HepG2 (cell line): ENCODE results near the gene GRK4. TPM values are rescaled to one million over a fixed set of nuclear protein-coding genes. Genes with fewer than 3 reads are reported as not detected.

Experiments used
- DNMT1 ChIP-seq: sonication (generic); formaldehyde crosslinking; IDR thresholded peaks from 2 replicates; pipeline ENCODE4 v1.5.1; 2020; ENCODE audit warnings: mild to moderate bottlenecking, missing genetic modification reagents
- HNF4G ChIP-seq, 2 experiments: sonication (generic) in 1 of 2; formaldehyde crosslinking in 1 of 2; IDR thresholded peaks; 2 replicates each; pipeline versions ENCODE4 v1.4.0 to v1.6.1; 2011 to 2020; ENCODE audit warnings: borderline replicate concordance in 2 of 2, low read depth in 2 of 2, mild to moderate bottlenecking in 2 of 2, low read length in 1 of 2, missing genetic modification reagents in 1 of 2, moderate library complexity in 1 of 2
- HOXA7 ChIP-seq: sonication (generic); formaldehyde crosslinking; IDR thresholded peaks from 2 replicates; pipeline ENCODE4 v1.8.1; 2022; ENCODE audit warnings: mild to moderate bottlenecking, missing genetic modification reagents, moderate library complexity
- KDM4B ChIP-seq: sonication (generic); formaldehyde crosslinking; IDR thresholded peaks from 2 replicates; pipeline ENCODE4 v1.4.0; 2020; ENCODE audit warnings: missing genetic modification reagents
- MYNN ChIP-seq: sonication (generic); formaldehyde crosslinking; IDR thresholded peaks from 2 replicates; pipeline ENCODE4 v1.4.0; 2020; ENCODE audit warnings: mild to moderate bottlenecking, low read depth, missing genetic modification reagents
- NFIB ChIP-seq: sonication (generic); formaldehyde crosslinking; IDR thresholded peaks from 2 replicates; pipeline ENCODE4 v1.9.0; 2021; ENCODE audit warnings: missing genetic modification reagents, mild to moderate bottlenecking, borderline replicate concordance
- PAX8 ChIP-seq: sonication (generic); formaldehyde crosslinking; IDR thresholded peaks from 2 replicates; pipeline ENCODE4 v1.8.0; 2022; ENCODE audit warnings: mild to moderate bottlenecking, missing genetic modification reagents, borderline replicate concordance
- RFXAP ChIP-seq: sonication (generic); formaldehyde crosslinking; IDR thresholded peaks from 2 replicates; pipeline ENCODE4 v1.4.0; 2020; ENCODE audit warnings: missing genetic modification reagents, borderline replicate concordance
- SOX6 ChIP-seq, 2 experiments: fragments of 450-650 bp in 1 of 2; sonication (generic) in 1 of 2; formaldehyde crosslinking in 1 of 2; IDR thresholded peaks; 2 replicates each; pipeline versions ENCODE4 v1.4.0 to v1.6.1; 2017 to 2020; ENCODE audit warnings: antibody characterized with exemption in 1 of 2, mild to moderate bottlenecking in 1 of 2, missing genetic modification reagents in 1 of 2
- YY1 ChIP-seq: IDR thresholded peaks from 2 replicates; pipeline ENCODE4 v1.6.1; 2011; ENCODE audit warnings: low read length, low read depth, moderate library complexity, mild to moderate bottlenecking; ENCODE audit not compliant: insufficient read depth, insufficient replicate concordance
- ZFP41 ChIP-seq: sonication (generic); formaldehyde crosslinking; IDR thresholded peaks from 2 replicates; pipeline ENCODE4 v1.4.0; 2020; ENCODE audit warnings: mild to moderate bottlenecking, missing genetic modification reagents, borderline replicate concordance
- ZNF10 ChIP-seq: sonication (generic); formaldehyde crosslinking; IDR thresholded peaks from 2 replicates; pipeline ENCODE4 v1.4.0; 2020; ENCODE audit warnings: mild to moderate bottlenecking, low read depth, missing genetic modification reagents, borderline replicate concordance
- ZNF430 ChIP-seq: sonication (generic); formaldehyde crosslinking; IDR thresholded peaks from 2 replicates; pipeline ENCODE4 v1.9.0; 2021; ENCODE audit warnings: mild to moderate bottlenecking, missing genetic modification reagents
- ZNF446 ChIP-seq: sonication (generic); formaldehyde crosslinking; IDR thresholded peaks from 2 replicates; pipeline ENCODE4 v1.5.0; 2020; ENCODE audit warnings: mild to moderate bottlenecking, missing genetic modification reagents
- ZNF558 ChIP-seq: sonication (generic); formaldehyde crosslinking; IDR thresholded peaks from 2 replicates; pipeline ENCODE4 v1.9.0; 2022; ENCODE audit warnings: mild to moderate bottlenecking, missing genetic modification reagents, borderline replicate concordance
- ZNF629 ChIP-seq: sonication (generic); formaldehyde crosslinking; conservative IDR thresholded peaks from 2 replicates; pipeline ENCODE4 v1.5.0; 2020; ENCODE audit warnings: missing genetic modification reagents
- ZNF766 ChIP-seq: sonication (generic); formaldehyde crosslinking; IDR thresholded peaks from 2 replicates; pipeline ENCODE4 v1.5.0; 2020; ENCODE audit warnings: missing genetic modification reagents, borderline replicate concordance
- polyA plus RNA-seq, 8 experiments: library from polyadenylated mRNA; depleted of rRNA in 3 of 8; stranded (reverse) in 7 of 8; unstranded in 1 of 8; fragments of >200 nt; fragmentation: Illumina TruSeq in 4 of 8; extraction: Trizol in 4 of 8; gene quantifications; 2 replicates each; pipeline versions ENCODE4 v1.2.1 to v1.2.3, GENCODE V29; 2011 to 2016; ENCODE audit warnings: low read depth in 4 of 8, missing spikeins in 1 of 8, mixed read lengths in 1 of 8; ENCODE audit not compliant: insufficient read depth in 1 of 8
- total RNA-seq, 5 experiments: library from RNA; depleted of rRNA; stranded (reverse); fragments of >200 nt; fragmentation: Illumina TruSeq; extraction: Trizol; gene quantifications; 2 replicates each; pipeline ENCODE4 v1.2.3, GENCODE V29; 2016; ENCODE audit warnings: low read depth in 1 of 5
- TF ChIP-seq, protein P1 (sequence below): sonication (generic); formaldehyde crosslinking; IDR thresholded peaks from 2 replicates; pipeline ENCODE4 v1.5.0; 2020; ENCODE audit warnings: missing genetic modification reagents
- TF ChIP-seq, protein P2 (sequence below): sonication (generic); formaldehyde crosslinking; IDR thresholded peaks from 2 replicates; pipeline ENCODE4 v1.4.0; 2020; ENCODE audit warnings: mild to moderate bottlenecking, missing genetic modification reagents
- TF ChIP-seq, protein P3 (sequence below), 2 experiments: sonication (generic) in 1 of 2; formaldehyde crosslinking in 1 of 2; IDR thresholded peaks; 2 replicates each; pipeline versions ENCODE4 v1.6.1 to v1.9.0; 2014 to 2022; ENCODE audit warnings: antibody characterized with exemption in 1 of 2, borderline replicate concordance in 1 of 2, inconsistent platforms in 1 of 2, low read depth in 1 of 2, missing genetic modification reagents in 1 of 2

The GRK4 gene
- total and polyA plus RNA-seq, 2 of the 13 experiments (the other 11 are each of a cell fraction or from before 2014, with no cell fraction given): 1.8 to 2.0 TPM

DNA sequence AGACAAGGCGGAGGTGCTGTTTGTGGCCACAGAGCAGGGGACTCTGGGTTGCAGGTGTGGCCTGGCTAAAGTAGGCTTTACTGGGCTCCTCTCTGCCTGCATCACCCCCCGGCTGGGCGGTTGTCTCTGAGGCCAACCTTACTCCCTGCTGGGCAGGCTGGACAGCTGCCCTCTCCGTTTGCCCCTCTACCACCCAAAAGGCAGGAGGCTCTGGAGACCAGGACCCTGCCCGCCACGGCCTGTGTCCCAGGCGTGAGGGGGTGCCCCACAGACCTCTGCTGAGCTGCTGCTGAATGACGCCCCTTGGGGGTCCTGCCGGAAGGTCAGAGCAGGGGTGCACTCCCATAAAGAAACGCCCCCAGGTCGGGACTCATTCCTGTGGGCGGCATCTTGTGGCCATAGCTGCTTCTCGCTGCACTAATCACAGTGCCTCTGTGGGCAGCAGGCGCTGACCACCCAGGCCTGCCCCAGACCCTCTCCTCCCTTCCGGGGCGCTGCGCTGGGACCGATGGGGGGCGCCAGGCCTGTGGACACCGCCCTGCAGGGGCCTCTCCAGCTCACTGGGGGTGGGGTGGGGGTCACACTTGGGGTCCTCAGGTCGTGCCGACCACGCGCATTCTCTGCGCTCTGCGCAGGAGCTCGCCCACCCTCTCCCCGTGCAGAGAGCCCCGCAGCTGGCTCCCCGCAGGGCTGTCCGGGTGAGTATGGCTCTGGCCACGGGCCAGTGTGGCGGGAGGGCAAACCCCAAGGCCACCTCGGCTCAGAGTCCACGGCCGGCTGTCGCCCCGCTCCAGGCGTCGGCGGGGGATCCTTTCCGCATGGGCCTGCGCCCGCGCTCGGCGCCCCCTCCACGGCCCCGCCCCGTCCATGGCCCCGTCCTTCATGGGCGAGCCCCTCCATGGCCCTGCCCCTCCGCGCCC is 110.0 kb downstream of the GRK4 start (continued):
- TF ChIP-seq NFIB (CRISPR knock-in tag): no peak
- no peak for TF ChIP-seq DNMT1
- TF ChIP-seq KDM4B (CRISPR knock-in tag): no peak
- no peak for TF ChIP-seq SOX6 (IDR thresholded peaks at IDR 0.05)
- TF ChIP-seq SOX6 (CRISPR knock-in tag; IDR thresholded peaks at IDR 0.05): peak; percentile 62
- peak; percentile 44 for TF ChIP-seq YY1
- TF ChIP-seq HOXA7 (CRISPR knock-in tag): no peak
- TF ChIP-seq, protein P1, sequence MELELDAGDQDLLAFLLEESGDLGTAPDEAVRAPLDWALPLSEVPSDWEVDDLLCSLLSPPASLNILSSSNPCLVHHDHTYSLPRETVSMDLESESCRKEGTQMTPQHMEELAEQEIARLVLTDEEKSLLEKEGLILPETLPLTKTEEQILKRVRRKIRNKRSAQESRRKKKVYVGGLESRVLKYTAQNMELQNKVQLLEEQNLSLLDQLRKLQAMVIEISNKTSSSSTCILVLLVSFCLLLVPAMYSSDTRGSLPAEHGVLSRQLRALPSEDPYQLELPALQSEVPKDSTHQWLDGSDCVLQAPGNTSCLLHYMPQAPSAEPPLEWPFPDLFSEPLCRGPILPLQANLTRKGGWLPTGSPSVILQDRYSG (CRISPR knock-in tag): no peak
- TF ChIP-seq ZNF629 (CRISPR knock-in tag): no peak
- TF ChIP-seq ZNF766 (CRISPR knock-in tag): no peak
- TF ChIP-seq HNF4G (IDR thresholded peaks at IDR 0.05; ENCODE audit: borderline replicate concordance, low read depth, low read length): peak; percentile 72; the same call in 1 of the 2 replicates
- peak; percentile 73; the same call in 1 of the 2 replicates for TF ChIP-seq HNF4G (CRISPR knock-in tag; IDR thresholded peaks at IDR 0.05; ENCODE audit: borderline replicate concordance, low read depth)
- peak; percentile 73; the same call in 1 of the 2 replicates for TF ChIP-seq ZNF558 (CRISPR knock-in tag)
- TF ChIP-seq MYNN: no peak
- no peak for TF ChIP-seq PAX8
- TF ChIP-seq, protein P2, sequence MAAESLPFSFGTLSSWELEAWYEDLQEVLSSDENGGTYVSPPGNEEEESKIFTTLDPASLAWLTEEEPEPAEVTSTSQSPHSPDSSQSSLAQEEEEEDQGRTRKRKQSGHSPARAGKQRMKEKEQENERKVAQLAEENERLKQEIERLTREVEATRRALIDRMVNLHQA (CRISPR knock-in tag): no peak
- TF ChIP-seq RFXAP (CRISPR knock-in tag): peak; percentile 74; the same call in 1 of the 2 replicates
- TF ChIP-seq ZNF430 (CRISPR knock-in tag): peak; percentile 38; the same call in 1 of the 2 replicates
- TF ChIP-seq ZFP41: no peak
- TF ChIP-seq ZNF10 (CRISPR knock-in tag): no peak
- TF ChIP-seq, protein P3, sequence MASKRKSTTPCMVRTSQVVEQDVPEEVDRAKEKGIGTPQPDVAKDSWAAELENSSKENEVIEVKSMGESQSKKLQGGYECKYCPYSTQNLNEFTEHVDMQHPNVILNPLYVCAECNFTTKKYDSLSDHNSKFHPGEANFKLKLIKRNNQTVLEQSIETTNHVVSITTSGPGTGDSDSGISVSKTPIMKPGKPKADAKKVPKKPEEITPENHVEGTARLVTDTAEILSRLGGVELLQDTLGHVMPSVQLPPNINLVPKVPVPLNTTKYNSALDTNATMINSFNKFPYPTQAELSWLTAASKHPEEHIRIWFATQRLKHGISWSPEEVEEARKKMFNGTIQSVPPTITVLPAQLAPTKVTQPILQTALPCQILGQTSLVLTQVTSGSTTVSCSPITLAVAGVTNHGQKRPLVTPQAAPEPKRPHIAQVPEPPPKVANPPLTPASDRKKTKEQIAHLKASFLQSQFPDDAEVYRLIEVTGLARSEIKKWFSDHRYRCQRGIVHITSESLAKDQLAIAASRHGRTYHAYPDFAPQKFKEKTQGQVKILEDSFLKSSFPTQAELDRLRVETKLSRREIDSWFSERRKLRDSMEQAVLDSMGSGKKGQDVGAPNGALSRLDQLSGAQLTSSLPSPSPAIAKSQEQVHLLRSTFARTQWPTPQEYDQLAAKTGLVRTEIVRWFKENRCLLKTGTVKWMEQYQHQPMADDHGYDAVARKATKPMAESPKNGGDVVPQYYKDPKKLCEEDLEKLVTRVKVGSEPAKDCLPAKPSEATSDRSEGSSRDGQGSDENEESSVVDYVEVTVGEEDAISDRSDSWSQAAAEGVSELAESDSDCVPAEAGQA (IDR thresholded peaks at IDR 0.05; ENCODE audit: low read depth): no peak
- TF ChIP-seq, protein P3 (CRISPR knock-in tag; IDR thresholded peaks at IDR 0.05; ENCODE audit: borderline replicate concordance): 0 out of 2 replicates have a peak, but pooled peaks have one; percentile 40
- no peak for TF ChIP-seq ZNF446 (CRISPR knock-in tag)
